Esophagus mucosa (tissue), 1 donor: Measurements from ENCODE around the gene ATAD3B. TPM values are rescaled to one million over a fixed set of nuclear protein-coding genes. Genes with fewer than 3 reads are reported as not detected.
"Not testable (repeated sequence)": the region's sequence is repeated elsewhere in the genome, so short reads cannot be mapped to it uniquely, and the experiment has no call there.

Experiments used
- ATAC-seq: fragments of 200-7000 bp; cut with Tn5 transposase; one replicate; pipeline ENCODE4 v1.9.1; 2020
- total RNA-seq: library from RNA; stranded (reverse); gene quantifications from one replicate; pipeline ENCODE4 v1.2.4, GENCODE V29; 2023
- donor health status: DM: yes; HTN: yes; CAD: no.

ATAD3B gene
- total RNA-seq, 1 donor from 2014 or later: 13.7 TPM

DNA sequence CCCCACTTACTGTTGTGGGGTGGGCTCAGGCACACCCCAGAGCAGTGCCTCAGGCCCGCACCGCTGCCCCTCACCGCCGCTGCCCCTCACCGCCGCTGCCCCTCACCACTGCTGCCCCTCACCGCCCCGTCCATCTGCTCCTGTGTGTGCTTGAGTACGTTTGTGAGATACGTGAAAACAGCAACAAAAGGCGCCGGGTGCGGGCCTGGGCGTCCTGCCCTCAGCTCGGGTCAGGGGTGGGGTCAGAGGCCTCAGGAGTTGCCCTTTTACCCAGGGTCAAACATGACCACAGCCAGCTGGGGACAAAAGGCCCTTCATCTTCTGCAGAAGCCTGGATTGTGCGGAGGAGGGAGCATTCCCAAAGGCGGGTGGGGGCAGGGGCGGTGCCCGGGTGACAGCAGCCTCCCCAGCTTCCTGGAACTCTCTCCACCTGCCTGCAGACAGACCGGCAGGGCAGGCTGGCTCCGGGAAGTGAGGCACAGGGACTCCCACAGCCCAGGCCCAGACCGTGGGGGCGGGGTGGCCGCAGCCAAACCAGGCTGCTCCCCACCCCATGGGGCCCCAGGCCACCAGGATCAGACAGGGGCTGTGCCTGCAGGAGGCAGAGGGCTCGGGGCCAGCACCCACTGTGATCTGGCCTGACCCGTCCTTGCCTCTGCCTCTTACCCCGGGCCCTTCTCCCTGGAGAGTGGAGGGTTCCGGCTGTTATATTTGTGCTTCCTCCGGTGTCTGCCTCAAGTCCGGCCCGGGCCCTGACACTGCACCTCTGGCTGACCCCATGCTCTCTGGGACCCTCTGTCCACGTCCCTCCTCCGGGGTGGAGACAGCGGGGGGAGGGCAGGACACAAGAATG, 38.4 kb upstream of the ATAD3B start:
- ATAC-seq: peak; percentile 82

GRCh38 chr1:1433804-1434130, 37.8 kb upstream of the ATAD3B start:
- peak; percentile 19 for ATAC-seq

GRCh38 chr1:1434131-1434823, 37.3 kb upstream of the ATAD3B start:
- ATAC-seq: peak; percentile 4

GRCh38 chr1:1434824-1435105, 36.8 kb upstream of the ATAD3B start:
- ATAC-seq: no peak

DNA sequence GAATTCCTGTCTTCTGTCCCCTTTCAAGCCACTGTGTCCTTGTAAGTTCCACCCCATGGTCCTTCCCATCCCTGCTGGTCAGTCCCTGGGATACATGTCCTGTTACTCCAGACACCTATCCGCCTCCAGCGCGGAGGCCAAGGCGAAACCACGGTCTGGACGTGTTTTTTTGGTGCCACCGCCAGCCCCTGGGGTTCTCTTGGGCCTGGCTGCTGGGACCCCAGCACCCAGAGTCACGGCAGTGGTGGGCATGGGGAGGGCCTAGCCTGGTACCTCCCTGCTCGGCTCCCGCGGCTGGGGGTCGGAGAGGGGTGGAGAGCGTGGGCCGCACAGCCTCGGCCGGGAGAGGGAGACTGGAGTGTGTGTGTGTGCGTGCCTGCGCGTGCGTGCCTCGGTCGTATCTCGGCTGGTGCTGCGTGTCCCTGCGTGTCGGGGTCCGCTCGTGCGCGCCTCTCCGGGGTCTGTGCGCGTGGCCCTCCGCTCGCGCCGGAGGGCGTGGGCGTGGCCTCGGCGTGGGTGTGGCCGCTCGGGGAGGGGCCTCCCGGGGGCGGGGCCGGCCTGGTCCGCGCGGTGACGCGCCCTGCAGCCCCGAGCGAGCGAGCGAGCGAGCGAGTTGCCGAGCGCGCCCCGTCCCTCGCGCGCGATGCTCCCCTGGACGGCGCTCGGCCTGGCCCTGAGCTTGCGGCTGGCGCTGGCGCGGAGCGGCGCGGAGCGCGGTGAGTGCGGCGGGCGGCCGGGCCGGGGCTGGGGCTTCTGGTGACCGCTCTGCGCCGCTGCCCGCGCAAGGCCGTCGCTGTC, 36.3 kb upstream of the ATAD3B start, which contains the start of gene VWA1:
VWA1 (plus strand) TSS at position 585 of the 798 bp plus-strand sequence; CDS start at position 644, 59 bp downstream.
- ATAC-seq: peak; percentile 64

DNA sequence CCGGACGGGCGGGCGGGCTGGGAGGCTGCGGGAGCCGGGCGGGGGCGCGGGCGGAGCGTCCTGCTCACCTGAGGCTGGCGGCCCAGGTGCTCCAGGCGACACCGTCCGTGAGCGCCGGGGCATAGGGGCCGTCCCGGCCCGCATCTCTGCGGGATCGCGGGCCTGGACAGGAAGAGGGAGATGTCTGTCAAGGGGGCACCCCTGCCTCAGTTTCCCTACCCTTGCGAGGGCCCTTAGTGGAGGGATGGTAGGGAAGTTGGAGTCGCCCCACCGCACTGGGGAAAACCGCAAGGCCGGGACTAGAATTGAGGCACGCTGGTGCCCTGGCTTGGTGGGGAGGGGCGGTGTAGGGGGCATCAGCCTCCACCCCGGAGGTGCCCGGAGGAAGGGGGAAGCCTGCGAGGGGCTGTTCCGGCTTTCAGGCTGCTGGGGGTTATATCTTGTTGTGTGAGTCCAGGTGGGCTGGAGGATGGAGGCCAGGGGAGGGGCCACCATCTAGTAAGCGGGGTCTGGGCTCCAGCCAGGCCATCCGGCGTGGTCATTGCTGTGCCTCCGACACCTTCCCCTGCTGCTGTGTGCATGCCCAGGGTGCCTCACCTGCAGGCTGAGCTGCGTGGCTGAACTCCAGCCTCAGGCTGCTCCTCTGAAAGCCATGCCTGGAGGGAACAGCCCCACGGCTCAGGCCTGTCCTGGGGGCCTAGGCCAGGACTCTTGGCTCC, 35.5 kb upstream of the ATAD3B start:
- ATAC-seq: no peak

DNA sequence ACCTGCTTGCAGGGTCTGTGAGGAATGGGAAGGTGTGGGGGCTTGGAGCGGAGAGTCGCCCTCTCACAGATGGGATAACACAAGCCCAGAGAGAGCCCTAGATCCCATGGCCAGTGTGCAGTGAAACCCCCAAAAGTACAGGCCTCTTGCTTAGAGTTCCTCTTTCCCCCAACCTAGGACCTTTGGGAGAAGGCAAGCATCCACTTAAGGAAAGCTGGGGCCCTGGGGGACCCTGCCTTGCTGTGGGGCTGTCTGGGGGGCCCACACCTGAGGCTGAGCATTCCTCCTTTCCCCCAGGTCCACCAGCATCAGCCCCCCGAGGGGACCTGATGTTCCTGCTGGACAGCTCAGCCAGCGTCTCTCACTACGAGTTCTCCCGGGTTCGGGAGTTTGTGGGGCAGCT, 34.9 kb upstream of the ATAD3B start:
- ATAC-seq: no peak

GRCh38 chr1:1437033-1437903, 34.3 kb upstream of the ATAD3B start:
- ATAC-seq: no peak

GRCh38 chr1:1437904-1438376, 33.6 kb upstream of the ATAD3B start:
- no peak for ATAC-seq

DNA sequence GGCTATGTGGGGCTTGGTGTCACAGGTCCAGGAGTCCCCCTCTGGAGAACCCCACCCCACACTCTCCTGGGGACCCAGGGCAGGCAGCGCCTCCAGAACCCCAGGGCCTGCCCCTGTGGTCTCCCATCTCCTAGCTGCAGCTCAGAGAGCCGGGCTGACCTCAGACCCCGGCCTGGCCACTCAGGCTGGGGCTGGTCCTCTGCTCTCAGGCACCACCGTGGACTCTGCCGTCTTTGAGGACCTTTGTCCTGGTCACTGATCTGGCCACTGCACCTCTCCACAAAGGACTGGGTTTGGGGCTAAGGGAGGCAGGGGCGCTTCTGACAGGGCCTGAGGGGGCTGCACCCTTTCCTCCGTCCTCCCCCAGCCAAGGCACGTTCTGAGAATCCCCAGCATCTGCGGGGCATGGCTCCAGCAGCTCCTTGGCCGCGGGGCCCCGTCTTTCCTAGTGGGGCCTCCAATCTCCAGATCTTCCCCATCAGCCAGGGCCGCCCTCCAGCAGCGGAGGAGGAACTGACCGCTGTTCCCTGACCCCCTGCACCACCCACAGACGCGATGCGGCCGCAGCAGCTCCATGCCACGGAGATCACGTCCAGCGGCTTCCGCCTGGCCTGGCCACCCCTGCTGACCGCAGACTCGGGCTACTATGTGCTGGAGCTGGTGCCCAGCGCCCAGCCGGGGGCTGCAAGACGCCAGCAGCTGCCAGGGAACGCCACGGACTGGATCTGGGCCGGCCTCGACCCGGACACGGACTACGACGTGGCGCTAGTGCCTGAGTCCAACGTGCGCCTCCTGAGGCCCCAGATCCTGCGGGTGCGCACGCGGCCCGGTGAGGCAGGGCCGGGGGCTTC, 32.8 kb upstream of the ATAD3B start:
- no peak for ATAC-seq

DNA sequence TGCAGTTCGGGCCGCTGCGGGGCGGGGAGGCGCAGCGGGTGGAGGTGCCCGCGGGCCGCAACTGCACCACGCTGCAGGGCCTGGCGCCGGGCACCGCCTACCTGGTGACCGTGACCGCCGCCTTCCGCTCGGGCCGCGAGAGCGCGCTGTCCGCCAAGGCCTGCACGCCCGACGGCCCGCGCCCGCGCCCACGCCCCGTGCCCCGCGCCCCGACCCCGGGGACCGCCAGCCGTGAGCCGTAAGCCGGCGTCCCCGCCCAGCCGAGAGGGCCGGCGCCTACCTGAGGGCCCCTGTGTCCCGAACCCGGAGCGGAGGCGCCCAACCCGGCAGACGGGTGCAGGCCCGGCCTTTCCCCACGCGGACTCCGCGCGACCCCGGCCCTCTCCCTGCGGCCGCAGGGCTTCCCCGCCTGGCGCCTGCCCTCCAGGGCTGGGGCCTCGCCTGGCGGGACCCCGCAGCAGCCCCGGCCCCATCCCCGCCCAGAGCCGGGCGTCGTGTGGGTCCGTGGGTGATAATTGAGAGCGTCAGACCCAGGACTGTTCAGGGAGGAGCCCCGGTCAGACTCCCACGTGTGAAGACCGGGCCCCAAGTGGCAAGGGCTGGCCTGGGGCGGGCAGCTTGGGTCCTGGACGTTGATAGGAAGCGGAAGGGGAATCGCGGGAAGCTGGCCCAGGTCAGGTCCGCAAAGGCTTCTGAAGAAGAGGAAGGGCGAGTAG, 31.9 kb upstream of the ATAD3B start:
- no peak for ATAC-seq

DNA sequence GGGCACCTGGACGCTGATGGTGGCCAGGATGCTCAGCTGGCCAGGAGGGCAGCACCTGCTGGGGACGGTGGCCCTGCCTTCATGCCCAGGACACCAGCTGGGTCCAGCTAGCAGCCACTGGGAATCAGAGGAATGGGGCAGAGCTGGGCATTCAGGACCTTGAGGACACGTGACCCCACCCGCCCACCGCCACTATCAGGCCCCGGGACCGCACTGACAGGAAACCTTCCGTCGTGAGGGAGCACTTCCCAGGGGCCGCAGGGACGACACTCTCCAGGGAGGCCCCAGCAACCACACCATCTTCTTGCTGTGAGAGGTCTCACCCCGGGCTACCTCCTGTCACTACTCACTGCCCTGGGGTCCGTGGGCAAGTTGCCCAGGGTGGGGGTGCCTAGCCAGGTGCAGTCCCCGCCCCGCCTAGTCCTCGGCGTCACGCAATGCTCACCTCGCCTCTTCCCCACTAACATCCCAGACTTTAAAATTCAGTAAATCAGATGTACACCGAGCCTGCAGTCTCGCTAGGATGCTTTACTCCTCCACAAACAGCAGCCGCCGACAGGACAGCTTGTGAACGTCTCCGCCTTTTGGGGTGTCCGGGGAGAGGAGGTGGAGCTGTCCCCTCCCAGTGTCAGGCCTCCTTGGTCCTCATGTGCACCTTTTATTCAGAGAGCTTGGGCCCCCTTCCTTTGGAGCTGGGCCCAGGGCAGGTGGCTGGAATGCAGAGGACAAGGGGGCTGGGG, 31.1 kb upstream of the ATAD3B start:
- no peak for ATAC-seq

DNA sequence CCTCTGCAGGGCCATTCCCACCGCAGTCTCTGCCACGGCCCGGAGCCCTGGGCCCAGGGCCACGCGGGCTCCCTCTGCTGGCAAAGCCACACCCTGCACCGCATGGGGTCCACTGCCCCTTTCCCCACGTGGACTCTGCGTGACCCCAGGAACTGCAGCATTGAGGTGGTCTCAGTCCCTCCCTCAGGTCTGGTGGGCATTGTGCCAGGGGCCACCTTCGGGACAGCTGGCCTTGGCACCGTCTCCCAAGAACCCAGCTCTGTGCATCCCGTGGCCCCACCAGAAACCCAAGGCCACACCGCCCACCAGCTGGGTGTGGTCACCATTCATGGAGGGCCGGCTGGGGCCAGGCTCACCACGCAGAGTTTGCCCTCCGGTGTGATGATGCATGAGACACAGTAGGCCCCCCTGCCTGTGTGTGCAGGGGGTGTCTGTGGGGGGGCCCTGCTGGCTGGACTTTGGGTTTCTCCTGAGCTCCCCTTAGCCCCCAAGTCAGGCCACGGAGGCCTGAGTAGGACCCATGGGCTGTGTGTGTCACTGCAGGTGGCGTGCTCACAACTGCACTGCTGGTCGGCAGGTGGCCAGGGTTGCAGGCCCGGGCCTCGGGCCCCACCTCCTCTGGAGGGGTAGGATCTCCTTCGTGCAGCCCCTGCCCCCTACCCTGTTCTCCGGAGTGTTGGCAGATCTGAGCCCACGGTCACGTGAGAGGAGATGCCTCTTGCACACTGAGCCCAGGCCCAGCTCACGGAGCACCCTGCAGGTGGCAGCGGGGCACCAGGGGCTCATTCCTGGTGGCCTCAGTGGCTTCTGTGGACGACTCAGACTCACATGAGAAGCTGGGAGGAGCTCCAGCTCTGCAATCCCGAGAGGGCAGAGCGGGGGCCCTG, 30.3 kb upstream of the ATAD3B start:
- ATAC-seq: peak; percentile 64

GRCh38 chr1:1442069-1442770, 29.3 kb upstream of the ATAD3B start:
- no peak for ATAC-seq

DNA sequence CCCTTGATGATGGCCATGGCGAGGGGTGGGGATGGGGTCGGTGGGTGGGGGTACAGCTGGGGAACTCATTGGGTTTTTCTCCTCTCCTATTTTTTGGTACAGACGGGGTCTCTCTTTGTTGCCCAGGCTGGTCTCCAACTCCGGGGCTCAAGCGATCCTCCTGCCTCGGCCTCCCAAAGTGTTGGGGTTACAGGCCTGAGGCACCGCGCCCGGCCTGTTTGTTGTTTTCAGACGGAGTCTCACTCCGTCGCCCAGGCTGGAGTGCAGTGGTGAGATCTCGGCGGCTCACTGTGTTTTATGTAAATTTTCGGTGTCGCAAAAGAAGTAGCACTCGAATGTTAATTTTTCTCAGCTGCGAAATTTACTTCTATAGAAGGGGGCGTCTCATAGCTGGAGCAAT, 24.9 kb upstream of the ATAD3B start:
- ATAC-seq: not testable (repeated sequence)

GRCh38 chr1:1449099-1449739, 22.3 kb upstream of the ATAD3B start, which contains the start of gene ATAD3C:
TSS of gene ATAD3C (plus strand) at chr1:1449689. CDS start at chr1:1450684, 995 bp downstream.
- no peak for ATAC-seq

GRCh38 chr1:1450616-1451015, 20.9 kb upstream of the ATAD3B start:
- ATAC-seq: peak; percentile 10
